Endothelial cell of umbilical vein (primary cell): ENCODE data around the gene CHMP4B. TPM values are rescaled to one million over a fixed set of nuclear protein-coding genes. Genes with fewer than 3 reads are reported as not detected.

Experiments
- BruUV-seq: library from RNA; stranded (reverse); fragments of 400-500 nt; replicated peaks from 2 replicates; lab custom pipeline; 2021; lab: Mats Ljungman, UMichigan
- CTCF ChIA-PET: fragments of 300-600, 350-600 bp; sonication (Branson Sonifier 250); formaldehyde crosslinking; loops from one replicate; lab custom pipeline; 2021; ENCODE audit warnings: antibody characterized with exemption, inconsistent platforms; lab: Charles Lee
- POLR2A ChIA-PET: fragments of 300-600, 350-600 bp; sonication (Branson Sonifier 250); formaldehyde crosslinking; loops from one replicate; lab custom pipeline; 2021; ENCODE audit warnings: antibody characterized with exemption, inconsistent platforms; lab: Charles Lee
- DNase-seq: peaks from one replicate; pipeline ENCODE4 v3.0.0-alpha.2; 2011; ENCODE audit warnings: low read depth, low spot score
- FAIRE-seq: peaks from 2 replicates; lab custom pipeline; 2011; peaks lifted over from hg19 to GRCh38; lab: Jason Lieb, UNC
- H2AFZ ChIP-seq: 2 replicates; pipeline ENCODE4 v1.6.0; 2012; ENCODE audit warnings: low read depth, low read length, control low read depth, inconsistent platforms
- H3K27ac ChIP-seq: 2 replicates; pipeline ENCODE4 v1.5.1; 2011; ENCODE audit warnings: low read depth, mild to moderate bottlenecking, control low read depth, low read length, moderate library complexity; ENCODE audit not compliant: insufficient read depth
- H3K27me3 ChIP-seq, 2 experiments: 2 replicates each; pipeline versions ENCODE4 v1.6.0 to v1.6.1; 2011; ENCODE audit warnings: low read length in 2 of 2, mixed read lengths in 1 of 2; ENCODE audit not compliant: control insufficient read depth in 2 of 2, insufficient read depth in 2 of 2
- H3K36me3 ChIP-seq, 2 experiments: 2 replicates in 1 of 2; 3 replicates in 1 of 2; pipeline ENCODE4 v1.5.1; 2011; ENCODE audit warnings: low read length in 2 of 2, mild to moderate bottlenecking in 1 of 2, moderate library complexity in 1 of 2; ENCODE audit not compliant: control insufficient read depth in 2 of 2, insufficient read depth in 2 of 2; ENCODE audit errors: extremely low read depth in 1 of 2
- H3K4me1 ChIP-seq: 3 replicates; pipeline ENCODE4 v1.5.1; 2011; ENCODE audit warnings: mild to moderate bottlenecking, low read length; ENCODE audit not compliant: control insufficient read depth, insufficient read depth; ENCODE audit errors: extremely low read depth
- H3K4me2 ChIP-seq: 2 replicates; pipeline ENCODE4 v1.6.1; 2011; ENCODE audit warnings: low read length, control low read depth, mixed read lengths; ENCODE audit not compliant: insufficient read depth
- H3K4me3 ChIP-seq, 3 experiments: fragments of 200-600 bp in 1 of 3; sonication (generic), shearing (Covaris generic) in 1 of 3; replicated peaks in 1 of 3; 2 replicates each; pipeline ENCODE4 v1.5.1; 2011 to 2016; ENCODE audit warnings: control low read depth in 3 of 3, low read length in 3 of 3, mild to moderate bottlenecking in 2 of 3, inconsistent platforms in 1 of 3, low read depth in 1 of 3, moderate library complexity in 1 of 3; ENCODE audit not compliant: insufficient read depth in 1 of 3
- H3K79me2 ChIP-seq: 2 replicates; pipeline ENCODE4 v1.6.0; 2012; ENCODE audit warnings: low read length, inconsistent platforms; ENCODE audit not compliant: control insufficient read depth, insufficient read depth
- H3K9ac ChIP-seq: replicated peaks from 2 replicates; pipeline ENCODE3; 2011; ENCODE audit warnings: low read length, control low read depth; ENCODE audit not compliant: insufficient read depth; ENCODE audit errors: extremely low read depth
- H3K9me1 ChIP-seq: replicated peaks from 3 replicates; pipeline ENCODE4 v1.6.0; 2011; ENCODE audit warnings: mild to moderate bottlenecking, low read length; ENCODE audit not compliant: control insufficient read depth, insufficient read depth; ENCODE audit errors: extremely low read depth
- H3K9me3 ChIP-seq: replicated peaks from 2 replicates; pipeline ENCODE4 v1.5.1; 2012; ENCODE audit warnings: low read length, inconsistent platforms; ENCODE audit not compliant: control insufficient read depth, insufficient read depth
- H4K20me1 ChIP-seq: replicated peaks from 2 replicates; pipeline ENCODE3; 2011; ENCODE audit warnings: mild to moderate bottlenecking, low read length; ENCODE audit not compliant: control insufficient read depth, insufficient read depth; ENCODE audit errors: extremely low read depth
- EZH2 ChIP-seq: IDR thresholded peaks from 2 replicates; pipeline ENCODE4 v1.6.1; 2012; ENCODE audit warnings: borderline replicate concordance, low read depth, mild to moderate bottlenecking, moderate library complexity, low read length, inconsistent platforms; ENCODE audit not compliant: severe bottlenecking
- GATA2 ChIP-seq: IDR thresholded peaks from 2 replicates; pipeline ENCODE4 v1.7.0; 2011; ENCODE audit warnings: low read depth, mild to moderate bottlenecking, moderate library complexity, mixed read lengths, low read length; ENCODE audit not compliant: insufficient read length, insufficient read depth
- JUN ChIP-seq: IDR thresholded peaks from 2 replicates; pipeline ENCODE4 v1.6.1; 2011; ENCODE audit warnings: borderline replicate concordance, low read depth; ENCODE audit not compliant: insufficient read length, insufficient read depth
- POLR2A ChIP-seq: IDR thresholded peaks from 2 replicates; pipeline ENCODE4 v1.6.1; 2012; ENCODE audit warnings: low read depth, mild to moderate bottlenecking, control low read depth, low read length
- POLR2AphosphoS5 ChIP-seq: IDR thresholded peaks from 2 replicates; pipeline ENCODE4 v1.6.1; 2012; ENCODE audit warnings: low read depth, mild to moderate bottlenecking, control low read depth, low read length, moderate library complexity; ENCODE audit not compliant: insufficient read depth
- dilution Hi-C: fragments of 300-500 bp; cut with MboI; formaldehyde crosslinking; loops from one replicate; pipeline ENCODE4 v1.15.0; 2019; ENCODE audit warnings: low sequenced_read_pairs; ENCODE audit not compliant: extremely low pct_ligation_motif_present
- intact Hi-C: fragments of 100-400 bp; cut with micrococcal nuclease; formaldehyde crosslinking; loops from one replicate; pipeline ENCODE4 v1.10.0; 2022
- polyA plus RNA-seq, 4 experiments: library from polyadenylated mRNA; depleted of rRNA in 3 of 4; stranded (reverse) in 3 of 4; unstranded in 1 of 4; fragments of >200 nt; gene quantifications; 2 replicates each; pipeline versions ENCODE4 v1.2.1 to v1.2.3, GENCODE V29; 2011 to 2012; ENCODE audit warnings: missing spikeins in 1 of 4
- total RNA-seq: library from RNA; stranded (reverse); gene quantifications from 2 replicates; pipeline ENCODE4 v1.2.3, GENCODE V29; 2021
- TF ChIP-seq, protein P1 (sequence below): IDR thresholded peaks from 2 replicates; pipeline ENCODE4 v1.6.1; 2011; ENCODE audit not compliant: insufficient read depth, insufficient read length

Gene CHMP4B
- total and polyA plus RNA-seq, 2 donors (not counting 3 experiments of a cell fraction or from before 2014, with no cell fraction given), result 64.7 to 112 TPM

DNA sequence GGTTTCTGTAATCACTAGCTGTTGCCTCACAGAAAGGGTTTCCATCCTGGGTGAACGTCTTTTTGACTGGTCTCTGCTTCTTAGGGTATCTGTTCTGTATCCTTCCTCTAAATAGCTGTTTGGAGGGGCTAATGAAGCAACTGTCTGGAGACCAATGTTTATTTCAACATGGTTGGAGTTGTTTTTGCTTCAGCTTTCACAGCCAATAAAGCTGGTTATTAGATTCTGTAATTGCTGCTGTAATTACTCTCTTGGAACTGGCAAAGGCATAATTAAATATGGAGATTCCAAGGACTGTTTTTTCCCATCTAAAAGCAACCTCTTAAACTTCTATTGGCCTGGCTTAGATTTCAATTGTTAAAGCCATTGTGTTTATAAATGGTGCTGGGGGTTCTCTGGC lies 31.9 kb downstream of the CHMP4B start:
- BruUV-seq, result no TSS peak
- dilution Hi-C loops (no loop called here), intact Hi-C loops (no loop called here)
- Histone ChIP-seq H3K9ac (no peak overlapping the region), H3K36me3 (no peaks in the 10 kb centered on the region), H3K4me3 (no peak overlapping the region), H3K9me3 (no peaks in the 10 kb centered on the region), H4K20me1 (peaks cover 16% of the 10 kb centered on the region), H3K27me3 (no peaks in the 10 kb centered on the region), H3K9me1 (no peaks in the 10 kb centered on the region), H3K79me2 (peaks cover 99% of the 10 kb centered on the region), H3K27ac (no peak overlapping the region), H3K4me1 (peaks cover 21% of the 10 kb centered on the region), H2AFZ (no peak overlapping the region), H3K4me2 (no peak overlapping the region)
- ChIA-PET CTCF (interaction anchor here (0.9 to 1.7 kb wide), 3 partner anchors 15 to 51 kb away, joined by 3 to 6 read pairs (median 4); no protein-coding TSS in a partner anchor), POLR2A (interaction anchor here (0.8 kb wide), 1 partner anchor 10 kb away, joined by 3 read pairs; no protein-coding TSS in a partner anchor)
- DNase-seq (no peak), FAIRE-seq (no peak)
- TF ChIP-seq, protein P1, sequence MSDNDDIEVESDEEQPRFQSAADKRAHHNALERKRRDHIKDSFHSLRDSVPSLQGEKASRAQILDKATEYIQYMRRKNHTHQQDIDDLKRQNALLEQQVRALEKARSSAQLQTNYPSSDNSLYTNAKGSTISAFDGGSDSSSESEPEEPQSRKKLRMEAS, result no peak
- TF ChIP-seq JUN, result no peak
- no peak for TF ChIP-seq POLR2AphosphoS5

DNA sequence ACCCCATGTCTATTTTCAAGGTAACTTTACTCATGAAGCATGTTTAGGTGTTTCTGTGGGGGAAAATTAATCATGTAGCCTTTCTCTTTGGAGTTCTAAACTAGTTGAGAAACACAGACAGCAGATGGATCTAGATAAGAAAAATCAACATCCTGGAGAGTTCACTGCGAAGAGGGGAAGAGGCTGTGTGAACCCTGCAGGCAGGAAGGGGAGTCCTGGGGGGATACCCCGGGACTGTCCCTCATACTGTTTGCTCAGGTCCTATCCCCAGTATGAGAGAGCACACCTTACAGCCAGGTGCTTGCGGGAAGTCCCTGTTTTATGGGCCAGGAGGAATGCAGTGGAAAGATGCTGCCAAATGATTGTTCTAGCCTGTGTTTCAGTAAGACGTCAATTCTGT lies 32.7 kb downstream of the CHMP4B start:
- FAIRE-seq (peak; percentile 46), DNase-seq (no peak)
- H3K4me1 ChIP-seq, result peaks cover 17% of the 10 kb centered on the region
- H3K79me2 ChIP-seq, result peaks cover 99% of the 10 kb centered on the region
- CTCF ChIA-PET, result no interaction called here
- H3K36me3 ChIP-seq, result peaks cover 2 to 3% of the 10 kb centered on the region in 2 experiments
- H3K27me3 ChIP-seq, result no peaks in the 10 kb centered on the region
- intact Hi-C loops (no loop called here), dilution Hi-C loops (no loop called here)
- H3K9me3 ChIP-seq, result no peaks in the 10 kb centered on the region
- H4K20me1 ChIP-seq, result peaks cover 19% of the 10 kb centered on the region
- H3K9ac ChIP-seq, result no peak overlapping the region
- TF ChIP-seq GATA2 (peak; percentile 68), POLR2A (no peak), EZH2 (no peak), JUN (no peak)
- no peak overlapping the region for H2AFZ ChIP-seq
- H3K9me1 ChIP-seq, result no peaks in the 10 kb centered on the region
- H3K4me3 ChIP-seq, result no peak overlapping the region
- no peak overlapping the region for H3K4me2 ChIP-seq
- BruUV-seq, result no TSS peak
- POLR2A ChIA-PET, result no interaction called here
- no peak overlapping the region for H3K27ac ChIP-seq
